Activated T-cell treated with anti-CD3 and anti-CD28 coated beads, Interleukin-2, amount 50 U/mL, for 4 hours (primary cell): ENCODE results near the gene TRAF1. TPM values are rescaled to one million over a fixed set of nuclear protein-coding genes. Genes with fewer than 3 reads are reported as not detected.

Source experiments
- ATAC-seq, 2 donors: fragments of 200-7000 bp; cut with Tn5 transposase; one replicate each; pipeline ENCODE4 v1.10.0; 2021
- DNase-seq: peaks from one replicate; pipeline ENCODE4 v3.0.0-alpha.2; 2020
- H3K27me3 Mint-ChIP-seq: one replicate; pipeline ENCODE4 v1.8.0; 2021; ENCODE audit warnings: low read depth, mixed read lengths
- H3K36me3 Mint-ChIP-seq: one replicate; pipeline ENCODE4 v1.8.0; 2022; ENCODE audit warnings: mixed read lengths; ENCODE audit not compliant: insufficient read depth
- H3K4me1 Mint-ChIP-seq: one replicate; pipeline ENCODE4 v1.8.0; 2021; ENCODE audit warnings: low read depth, mixed read lengths
- H3K4me3 Mint-ChIP-seq: one replicate; pipeline ENCODE4 v1.8.0; 2021; ENCODE audit warnings: mild to moderate bottlenecking, moderate library complexity, mixed read lengths
- H3K9me3 Mint-ChIP-seq: one replicate; pipeline ENCODE4 v1.8.0; 2021; ENCODE audit warnings: mixed read lengths
- total RNA-seq, 3 donors: library from RNA; stranded (reverse); gene quantifications; one replicate each; pipeline ENCODE4 v1.2.1, GENCODE V29; 2021

Gene TRAF1
- total RNA-seq, 3 donors from 2014 or later: 256 to 343 (median 265) TPM

DNA sequence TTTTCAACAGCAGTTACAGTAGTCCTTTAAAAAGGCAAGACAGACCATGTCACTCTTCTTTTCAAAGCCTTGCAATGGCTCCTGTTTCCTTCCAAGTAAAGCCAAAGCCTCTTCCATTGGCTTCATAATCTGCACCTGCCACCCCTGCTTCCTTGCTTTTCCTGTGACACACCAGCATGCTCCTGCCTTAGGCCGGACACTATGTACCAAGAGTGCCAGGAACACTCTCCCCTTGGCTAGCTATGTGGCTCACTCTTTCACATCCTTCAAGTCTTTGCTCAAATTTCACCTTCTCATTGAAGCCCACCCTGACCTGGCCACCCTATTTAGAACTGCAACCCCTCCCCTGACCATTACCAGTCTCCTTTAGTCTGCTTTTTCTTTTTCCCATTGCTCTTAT, 22.2 kb upstream of the TRAF1 start:
- H3K4me3 Mint-ChIP-seq: no peak overlapping the region
- H3K27me3 Mint-ChIP-seq: no peaks in the 10 kb centered on the region
- no peaks in the 10 kb centered on the region for H3K4me1 Mint-ChIP-seq
- DNase-seq (no peak), ATAC-seq (no peak)
- no peaks in the 10 kb centered on the region for H3K36me3 Mint-ChIP-seq
- no peaks in the 10 kb centered on the region for H3K9me3 Mint-ChIP-seq

DNA sequence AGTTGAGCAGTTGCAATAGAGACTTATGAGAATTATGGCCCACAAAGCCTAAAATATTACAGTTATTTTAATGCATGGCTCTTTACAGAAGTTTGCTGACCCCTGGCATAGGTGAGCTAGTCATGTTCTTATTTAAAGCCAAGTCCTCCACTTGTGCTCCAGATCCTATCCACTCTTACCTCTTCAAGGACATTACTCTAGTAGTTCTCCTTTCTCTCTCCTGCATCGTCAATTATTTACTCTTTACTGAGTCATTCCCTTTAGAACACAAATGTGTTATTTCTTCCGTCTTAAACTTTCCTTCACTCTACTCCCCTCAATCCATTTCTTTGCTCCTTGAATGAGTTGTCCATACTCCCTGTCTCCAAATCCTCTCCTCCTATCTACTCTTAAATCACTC, 20.6 kb upstream of the TRAF1 start:
- H3K4me1 Mint-ChIP-seq: no peaks in the 10 kb centered on the region
- no peak overlapping the region for H3K4me3 Mint-ChIP-seq
- H3K9me3 Mint-ChIP-seq: no peaks in the 10 kb centered on the region
- no peaks in the 10 kb centered on the region for H3K36me3 Mint-ChIP-seq
- DNase-seq (no peak), ATAC-seq (no peak)
- no peaks in the 10 kb centered on the region for H3K27me3 Mint-ChIP-seq

DNA sequence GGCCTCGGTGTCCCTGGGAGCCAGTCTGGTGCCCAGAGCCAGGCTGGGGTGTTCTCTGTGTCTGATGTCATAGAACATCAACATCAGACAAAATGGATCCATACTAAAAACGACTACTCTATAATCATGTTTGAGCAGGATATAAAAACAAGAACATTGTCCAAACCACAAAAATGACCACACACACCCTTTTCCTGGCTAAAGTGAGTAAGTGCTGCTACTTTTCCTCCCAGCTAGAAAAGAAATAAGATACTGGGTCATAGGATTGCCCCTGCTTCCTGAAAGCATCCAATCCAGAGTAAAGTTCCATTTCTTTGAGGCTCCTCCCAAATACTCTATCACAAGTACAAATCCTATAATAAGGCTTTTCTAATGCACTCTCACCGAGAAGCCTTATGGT, 19.7 kb upstream of the TRAF1 start:
- H3K4me3 Mint-ChIP-seq: no peak overlapping the region
- no peaks in the 10 kb centered on the region for H3K9me3 Mint-ChIP-seq
- DNase-seq (no peak), ATAC-seq (no peak)
- H3K27me3 Mint-ChIP-seq: no peaks in the 10 kb centered on the region
- no peaks in the 10 kb centered on the region for H3K4me1 Mint-ChIP-seq
- no peaks in the 10 kb centered on the region for H3K36me3 Mint-ChIP-seq

DNA sequence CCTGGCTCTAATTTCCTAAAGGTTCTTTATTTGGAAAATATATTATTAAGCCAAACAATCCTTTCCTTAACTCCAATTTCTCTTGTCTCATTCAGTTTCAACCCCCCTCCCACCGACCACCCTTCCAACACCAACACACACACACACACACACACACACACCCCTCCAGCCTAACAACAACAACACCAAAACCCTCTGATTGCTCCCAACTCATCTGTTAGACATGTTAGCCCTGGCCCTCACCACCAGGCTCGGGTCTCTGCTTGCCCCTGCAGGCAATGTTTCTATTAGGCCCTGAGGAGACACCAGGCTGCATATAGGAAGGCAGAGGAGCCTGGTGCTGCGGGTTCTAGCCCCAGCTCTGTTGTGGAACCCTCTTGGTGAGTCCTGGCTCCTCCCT, 18.4 kb upstream of the TRAF1 start:
- ATAC-seq: no peak
- H3K27me3 Mint-ChIP-seq: no peaks in the 10 kb centered on the region
- no peak overlapping the region for H3K4me3 Mint-ChIP-seq
- no peaks in the 10 kb centered on the region for H3K9me3 Mint-ChIP-seq
- DNase-seq: no peak
- no peaks in the 10 kb centered on the region for H3K4me1 Mint-ChIP-seq
- H3K36me3 Mint-ChIP-seq: no peaks in the 10 kb centered on the region

DNA sequence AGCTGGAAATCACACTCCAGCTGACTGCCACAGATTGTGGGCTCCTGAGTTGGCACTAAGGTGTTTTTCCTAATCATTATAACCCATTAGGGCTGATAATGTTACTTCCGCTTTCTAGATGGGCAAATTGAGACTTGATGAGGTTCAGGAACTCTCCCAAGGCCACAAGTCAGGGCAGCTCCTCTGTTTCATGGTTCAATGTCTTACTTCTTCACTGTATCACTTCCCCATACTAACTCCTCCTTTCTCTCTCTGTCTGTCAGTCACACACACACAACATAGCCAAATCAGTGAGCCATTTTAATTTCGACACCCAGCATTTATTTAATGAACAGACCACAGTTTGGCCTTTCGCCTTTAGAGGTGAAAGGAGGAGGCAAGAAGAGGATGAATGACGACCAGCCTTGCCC, 17.8 kb upstream of the TRAF1 start:
- H3K36me3 Mint-ChIP-seq: no peaks in the 10 kb centered on the region
- H3K4me3 Mint-ChIP-seq: no peak overlapping the region
- no peaks in the 10 kb centered on the region for H3K9me3 Mint-ChIP-seq
- no peaks in the 10 kb centered on the region for H3K27me3 Mint-ChIP-seq
- no peaks in the 10 kb centered on the region for H3K4me1 Mint-ChIP-seq
- DNase-seq: no peak
- no peak for ATAC-seq

DNA sequence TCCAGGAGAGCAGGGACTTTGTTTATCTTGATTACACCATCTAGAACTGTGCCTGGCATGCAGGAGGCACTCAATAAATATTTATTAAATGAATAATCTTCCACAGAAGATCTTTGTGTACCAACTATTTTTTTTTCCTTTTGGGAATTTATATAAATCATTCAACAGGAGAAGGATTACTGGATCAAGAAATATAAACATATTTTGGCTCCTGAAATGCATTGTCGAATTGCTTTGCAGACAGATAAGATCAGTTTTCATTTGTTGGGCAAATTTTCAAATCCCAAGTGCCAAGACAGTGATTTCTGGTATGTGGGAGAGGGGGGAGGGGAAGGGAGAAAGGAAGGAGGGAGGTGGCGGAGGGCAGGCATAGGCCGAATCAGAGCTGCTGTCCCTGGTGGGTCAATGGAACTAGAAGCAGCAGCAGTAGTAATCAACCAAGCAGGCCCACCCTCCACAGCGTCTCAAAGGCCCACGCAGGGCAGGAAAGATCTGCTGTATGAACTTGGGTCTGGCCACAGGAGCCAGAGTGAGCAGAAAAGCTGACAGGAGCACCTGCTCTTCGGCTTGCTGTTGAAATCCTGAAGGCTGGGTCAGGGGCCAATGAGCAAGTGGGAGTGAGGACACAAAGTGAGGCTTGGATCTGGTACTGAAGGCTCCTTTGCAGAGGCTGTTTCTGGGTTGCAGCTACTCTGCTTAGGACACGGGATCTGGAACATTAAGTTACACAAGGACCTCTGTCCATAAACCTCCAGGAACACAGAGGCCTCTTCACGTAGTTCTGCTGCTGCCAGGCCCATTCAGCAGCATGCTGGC, 15.8 kb upstream of the TRAF1 start:
- Mint-ChIP-seq H3K9me3 (no peaks in the 10 kb centered on the region), H3K4me1 (peaks cover 3% of the 10 kb centered on the region), H3K4me3 (no peak overlapping the region), H3K36me3 (no peaks in the 10 kb centered on the region), H3K27me3 (no peaks in the 10 kb centered on the region)
- DNase-seq (no peak), ATAC-seq (no peak)

DNA sequence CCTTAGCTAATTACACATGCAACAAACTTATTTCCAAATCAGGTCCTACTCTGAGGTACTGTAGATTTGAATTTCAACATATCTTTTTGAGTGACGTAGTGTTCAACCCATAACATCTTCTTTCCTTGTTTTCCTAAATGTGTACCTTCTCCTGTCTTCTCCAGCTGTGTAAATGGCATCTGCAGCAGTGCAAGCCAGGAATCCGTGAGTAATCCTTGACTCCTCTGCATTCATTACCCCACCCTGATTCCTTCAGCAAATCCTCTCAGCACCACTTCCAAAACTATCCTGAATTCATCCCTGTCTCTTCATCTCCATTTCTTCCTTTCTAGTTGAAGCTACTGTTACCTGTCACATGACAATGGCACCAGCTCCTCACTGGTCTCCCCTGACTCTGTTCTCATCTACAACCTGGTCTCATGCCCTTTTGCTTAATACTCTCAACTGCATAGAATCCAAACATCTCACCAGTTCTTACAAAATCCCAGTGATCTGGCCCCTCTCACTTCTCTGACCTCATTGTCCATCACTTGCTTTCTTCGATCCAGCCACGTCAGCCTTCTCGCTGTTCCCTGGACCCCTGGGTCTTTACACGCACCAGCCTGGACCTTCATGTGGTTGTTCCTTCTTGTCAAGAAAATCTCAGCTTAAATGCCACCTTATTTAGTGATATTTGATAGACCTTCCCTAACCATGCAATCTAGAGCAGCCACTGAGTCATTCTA, 14.6 kb upstream of the TRAF1 start:
- peaks cover 13% of the 10 kb centered on the region for H3K4me1 Mint-ChIP-seq
- ATAC-seq: no peak
- H3K36me3 Mint-ChIP-seq: no peaks in the 10 kb centered on the region
- no peaks in the 10 kb centered on the region for H3K9me3 Mint-ChIP-seq
- H3K27me3 Mint-ChIP-seq: no peaks in the 10 kb centered on the region
- no peak for DNase-seq
- H3K4me3 Mint-ChIP-seq: no peak overlapping the region

DNA sequence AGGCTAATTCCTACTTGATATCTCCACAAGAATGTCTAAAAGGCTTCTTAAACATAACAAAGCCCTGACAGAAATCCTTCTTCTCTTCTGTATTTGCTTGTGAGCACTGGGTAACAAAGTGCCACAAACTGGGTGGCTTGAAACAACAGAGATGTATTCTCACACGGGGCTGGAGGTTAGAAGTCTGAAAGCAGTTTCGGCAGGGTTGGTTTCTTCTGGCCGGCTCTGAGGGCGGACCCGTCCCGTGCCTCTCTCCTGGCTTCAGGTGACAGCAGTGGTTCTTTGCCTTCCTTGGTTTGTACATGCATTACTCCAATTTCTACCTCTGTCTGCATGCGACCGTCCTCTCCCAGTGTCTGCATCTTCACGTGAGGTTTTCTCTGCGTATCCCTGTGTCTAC, 14.0 kb upstream of the TRAF1 start:
- no peak overlapping the region for H3K4me3 Mint-ChIP-seq
- ATAC-seq: no peak
- peaks cover 19% of the 10 kb centered on the region for H3K4me1 Mint-ChIP-seq
- no peaks in the 10 kb centered on the region for H3K36me3 Mint-ChIP-seq
- no peaks in the 10 kb centered on the region for H3K27me3 Mint-ChIP-seq
- DNase-seq: no peak
- H3K9me3 Mint-ChIP-seq: no peaks in the 10 kb centered on the region

DNA sequence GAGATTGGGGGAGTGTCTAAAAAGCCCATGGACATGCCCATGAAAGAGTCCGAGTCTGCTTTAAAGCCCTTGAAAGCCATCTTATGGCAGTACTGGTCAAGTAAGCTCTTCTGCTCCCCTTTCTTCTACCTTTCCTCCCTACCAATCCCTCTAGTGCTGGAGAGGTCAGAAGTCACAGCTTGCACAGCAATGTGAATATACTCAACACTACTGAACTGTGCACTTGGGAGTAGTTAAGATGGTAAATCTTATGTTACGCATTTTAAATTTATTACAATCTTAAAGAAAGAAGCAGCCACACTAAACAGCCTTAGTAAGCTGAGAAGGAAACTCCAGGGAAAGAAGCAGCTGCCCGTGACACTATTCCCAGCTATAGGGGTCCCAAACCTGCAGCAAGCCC, 12.3 kb upstream of the TRAF1 start:
- H3K27me3 Mint-ChIP-seq: no peaks in the 10 kb centered on the region
- no peaks in the 10 kb centered on the region for H3K36me3 Mint-ChIP-seq
- no peaks in the 10 kb centered on the region for H3K9me3 Mint-ChIP-seq
- ATAC-seq: no peak
- DNase-seq: no peak
- no peak overlapping the region for H3K4me3 Mint-ChIP-seq
- H3K4me1 Mint-ChIP-seq: peaks cover 35% of the 10 kb centered on the region

DNA sequence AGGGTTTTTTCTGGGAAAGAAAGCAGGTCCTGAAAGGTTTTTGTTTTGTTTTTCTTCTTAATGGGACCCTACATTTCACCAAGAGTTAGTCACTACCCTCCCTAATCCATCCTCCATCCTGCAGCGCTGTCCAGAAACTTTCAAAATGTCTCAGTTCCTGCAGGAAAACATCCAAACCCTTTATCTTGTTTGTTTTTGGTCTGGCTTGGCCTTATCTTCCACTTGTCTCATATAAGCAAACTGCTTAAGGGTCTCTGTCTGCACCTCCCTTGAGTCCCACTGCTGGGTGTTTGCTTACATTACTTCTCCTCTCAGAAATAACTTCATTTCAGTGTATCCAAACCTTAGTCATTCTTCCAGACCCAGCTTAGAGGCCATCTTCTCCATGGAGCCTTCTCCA, 11.0 kb upstream of the TRAF1 start:
- ATAC-seq: no peak
- peaks cover 47% of the 10 kb centered on the region for H3K4me1 Mint-ChIP-seq
- H3K27me3 Mint-ChIP-seq: no peaks in the 10 kb centered on the region
- no peaks in the 10 kb centered on the region for H3K9me3 Mint-ChIP-seq
- H3K36me3 Mint-ChIP-seq: no peaks in the 10 kb centered on the region
- H3K4me3 Mint-ChIP-seq: no peak overlapping the region
- DNase-seq: no peak

DNA sequence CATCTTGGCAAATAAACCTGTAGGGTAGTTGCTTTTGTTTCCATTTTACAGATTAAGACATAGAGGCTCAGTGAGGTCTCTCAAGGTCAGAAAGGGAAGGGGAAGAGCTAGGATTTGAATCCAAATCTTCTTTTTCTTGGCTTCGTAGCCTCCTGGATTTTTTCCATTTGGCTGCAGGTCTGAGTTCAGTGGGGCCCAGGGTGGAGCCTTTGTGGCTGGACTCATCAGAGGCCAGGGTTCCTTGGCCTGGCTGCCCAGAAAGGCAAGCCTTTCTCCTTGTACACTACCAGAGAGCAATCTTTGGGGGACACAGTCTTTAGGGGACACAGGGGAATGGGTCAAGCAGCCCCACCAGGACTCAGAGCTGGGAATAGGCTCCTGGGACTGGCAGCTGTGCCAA, 10.5 kb upstream of the TRAF1 start:
- Mint-ChIP-seq H3K27me3 (no peaks in the 10 kb centered on the region), H3K4me3 (peak overlapping the region; percentile 32), H3K9me3 (no peaks in the 10 kb centered on the region), H3K36me3 (no peaks in the 10 kb centered on the region), H3K4me1 (peaks cover 52% of the 10 kb centered on the region)
- no peak for ATAC-seq
- no peak for DNase-seq

DNA sequence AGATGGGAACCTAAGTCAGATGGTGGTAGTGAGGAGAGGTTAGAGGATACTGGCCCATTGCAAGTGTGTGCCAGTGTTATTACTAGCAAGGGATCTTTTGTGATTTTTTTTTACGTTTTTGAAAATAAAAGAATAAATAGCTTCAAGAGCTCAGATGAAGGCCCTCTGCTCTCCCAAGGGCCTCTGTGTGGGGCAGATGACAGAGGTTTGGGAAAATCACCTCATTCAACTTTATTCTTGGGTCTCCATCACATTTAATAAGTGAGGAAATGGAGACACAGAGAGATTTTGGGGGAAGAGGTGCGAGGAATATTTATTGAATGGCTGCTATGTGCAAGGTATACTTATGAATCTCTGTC, 10.1 kb upstream of the TRAF1 start:
- H3K27me3 Mint-ChIP-seq: no peaks in the 10 kb centered on the region
- no peak for ATAC-seq
- H3K4me3 Mint-ChIP-seq: peak overlapping the region; percentile 32
- H3K36me3 Mint-ChIP-seq: no peaks in the 10 kb centered on the region
- DNase-seq: no peak
- H3K4me1 Mint-ChIP-seq: peaks cover 56% of the 10 kb centered on the region
- H3K9me3 Mint-ChIP-seq: no peaks in the 10 kb centered on the region

DNA sequence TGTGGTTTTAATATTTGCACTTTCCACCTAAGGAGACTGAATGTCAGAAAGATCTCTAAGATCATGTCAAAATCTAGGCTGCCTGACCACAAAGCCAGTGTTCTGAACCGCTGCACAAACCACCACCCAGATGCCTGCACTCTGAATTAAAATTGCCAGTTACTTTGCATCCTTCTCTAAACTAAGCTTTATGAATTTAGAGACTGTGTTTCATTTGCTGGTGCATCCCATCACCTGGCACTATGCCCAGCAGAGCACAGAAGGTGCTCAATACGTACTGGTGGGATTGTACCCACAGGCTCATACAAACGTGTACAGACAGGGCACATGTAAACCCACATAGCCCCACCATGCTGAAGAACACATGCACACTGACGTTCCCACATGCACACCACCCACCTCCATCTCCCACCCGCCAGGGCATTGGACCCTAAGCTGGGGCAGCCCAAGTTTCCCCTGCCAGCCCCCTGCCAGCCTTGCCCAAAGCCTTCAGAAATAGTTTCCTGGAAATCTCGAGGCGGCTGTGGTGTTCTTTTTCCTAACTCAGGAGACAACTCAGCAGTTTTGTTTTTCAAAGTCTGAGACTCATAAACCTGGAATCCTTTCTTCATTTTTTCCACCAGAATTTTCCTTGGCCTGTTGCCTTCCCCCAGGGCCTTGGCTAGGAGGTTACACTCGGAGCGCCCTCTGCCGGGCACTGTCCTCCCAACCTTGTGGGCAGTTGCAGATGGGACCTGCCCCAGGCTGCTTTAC, 9.6 kb upstream of the TRAF1 start:
- ATAC-seq (peak; percentile 57 to 64), DNase-seq (peak; percentile 92)
- no peaks in the 10 kb centered on the region for H3K36me3 Mint-ChIP-seq
- peak overlapping the region; percentile 32 for H3K4me3 Mint-ChIP-seq
- peaks cover 61% of the 10 kb centered on the region for H3K4me1 Mint-ChIP-seq
- no peaks in the 10 kb centered on the region for H3K27me3 Mint-ChIP-seq
- H3K9me3 Mint-ChIP-seq: no peaks in the 10 kb centered on the region

DNA sequence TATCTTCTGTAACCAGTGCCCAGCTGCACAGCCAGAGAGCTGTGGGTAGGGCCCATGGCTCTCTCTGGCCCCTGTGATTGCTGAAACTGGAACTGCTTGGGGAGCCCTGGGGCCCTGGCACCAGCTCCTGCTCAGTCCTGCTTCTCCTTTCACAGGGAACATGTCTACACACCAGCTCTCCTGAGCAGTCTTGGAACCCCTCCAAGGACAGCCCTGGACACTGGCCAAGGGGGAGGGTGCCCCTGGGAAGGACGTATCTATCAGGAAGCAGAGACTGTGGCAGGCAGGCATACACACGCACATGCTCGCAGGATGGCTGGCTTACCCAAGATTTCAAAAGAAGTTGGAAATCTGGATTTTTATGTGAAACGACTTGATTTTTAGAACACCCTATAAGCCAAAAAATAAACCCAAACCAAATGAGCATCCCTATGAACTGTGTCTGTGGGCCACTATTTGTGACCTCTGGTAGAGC, 8.8 kb upstream of the TRAF1 start:
- DNase-seq (no peak), ATAC-seq (no peak)
- peak overlapping the region; percentile 32 for H3K4me3 Mint-ChIP-seq
- no peaks in the 10 kb centered on the region for H3K9me3 Mint-ChIP-seq
- peaks cover 1% of the 10 kb centered on the region for H3K36me3 Mint-ChIP-seq
- H3K4me1 Mint-ChIP-seq: peaks cover 68% of the 10 kb centered on the region
- no peaks in the 10 kb centered on the region for H3K27me3 Mint-ChIP-seq
